Body of pancreas (tissue), 4 donors: ENCODE results near the gene TPM1. TPM values are rescaled to one million over a fixed set of nuclear protein-coding genes. Genes with fewer than 3 reads are reported as not detected.

Experiments
- ATAC-seq: fragments of 150-250 bp; one replicate; pipeline ENCODE4 v1.9.1; 2016
- DNase-seq, 4 donors: peaks; one replicate each; pipeline ENCODE4 v3.0.0-alpha.2; 2019
- H3K27ac ChIP-seq, 4 donors: fragments of 200-600 bp; sonication (generic); 1 replicate in 3 of 4; 2 replicates in 1 of 4; pipeline versions ENCODE4 v1.5.1 to v1.6.1; 2016 to 2019; ENCODE audit warnings: mild to moderate bottlenecking in 1 of 4, mixed read lengths in 1 of 4, moderate library complexity in 1 of 4
- H3K27me3 ChIP-seq, 2 donors: fragments of 200-600 bp; sonication (generic); one replicate each; pipeline ENCODE4 v1.6.0; 2016; ENCODE audit warnings: mild to moderate bottlenecking in 1 of 2
- H3K36me3 ChIP-seq, 2 donors: fragments of 200-600 bp; sonication (generic); replicated peaks in 1 of 2; 2 replicates each; pipeline ENCODE4 v1.5.1; 2016; ENCODE audit warnings: low read depth in 2 of 2; ENCODE audit not compliant: insufficient read depth in 1 of 2
- H3K4me1 ChIP-seq: fragments of 200-600 bp; sonication (generic); one replicate; pipeline ENCODE4 v1.6.0; 2016
- H3K4me3 ChIP-seq, 2 donors: fragments of 200-600 bp; sonication (generic); 1 replicate in 1 of 2; 2 replicates in 1 of 2; pipeline ENCODE4 v1.5.1; 2016 to 2019
- H3K9me3 ChIP-seq, 3 donors: fragments of 200-600 bp; sonication (generic); 1 replicate in 2 of 3; 2 replicates in 1 of 3; pipeline ENCODE4 v1.5.1; 2016
- POLR2A ChIP-seq, 3 donors: fragments of 450-650 bp; IDR thresholded peaks; one replicate each; pipeline ENCODE4 v1.6.1; 2016; ENCODE audit warnings: antibody characterized with exemption in 3 of 3, mild to moderate bottlenecking in 2 of 3
- WGBS, 2 donors: methylation state at CpG; one replicate each; pipeline ENCODE4 v1.1.5; 2017; 5-methylcytosine and 5-hydroxymethylcytosine counted together
- intact Hi-C: fragments of 100-400 bp; cut with DNase I; formaldehyde crosslinking; loops from one replicate; pipeline ENCODE4 v1.15.1; 2023
- total RNA-seq, 2 donors: library from RNA; depleted of rRNA; stranded (reverse); fragments of >200 nt; gene quantifications; one replicate each; pipeline ENCODE4 v1.1.0, GENCODE V29; 2016
- TF ChIP-seq, protein P1 (sequence below), 7 experiments: fragments of 450-650 bp in 4 of 7; fragments of 200-600 bp in 3 of 7; sonication (generic) in 3 of 7; IDR thresholded peaks; one replicate each; pipeline ENCODE4 v1.5.1; 2016 to 2019; ENCODE audit warnings: antibody characterized with exemption in 7 of 7

TPM1 gene
- total RNA-seq, 2 donors from 2014 or later = 417 to 435 TPM

GRCh38 chr15:63061975-63062374 is 19.4 kb downstream of the TPM1 start:
- no peaks in the 10 kb centered on the region for H3K4me1 ChIP-seq
- TF ChIP-seq, protein P1, sequence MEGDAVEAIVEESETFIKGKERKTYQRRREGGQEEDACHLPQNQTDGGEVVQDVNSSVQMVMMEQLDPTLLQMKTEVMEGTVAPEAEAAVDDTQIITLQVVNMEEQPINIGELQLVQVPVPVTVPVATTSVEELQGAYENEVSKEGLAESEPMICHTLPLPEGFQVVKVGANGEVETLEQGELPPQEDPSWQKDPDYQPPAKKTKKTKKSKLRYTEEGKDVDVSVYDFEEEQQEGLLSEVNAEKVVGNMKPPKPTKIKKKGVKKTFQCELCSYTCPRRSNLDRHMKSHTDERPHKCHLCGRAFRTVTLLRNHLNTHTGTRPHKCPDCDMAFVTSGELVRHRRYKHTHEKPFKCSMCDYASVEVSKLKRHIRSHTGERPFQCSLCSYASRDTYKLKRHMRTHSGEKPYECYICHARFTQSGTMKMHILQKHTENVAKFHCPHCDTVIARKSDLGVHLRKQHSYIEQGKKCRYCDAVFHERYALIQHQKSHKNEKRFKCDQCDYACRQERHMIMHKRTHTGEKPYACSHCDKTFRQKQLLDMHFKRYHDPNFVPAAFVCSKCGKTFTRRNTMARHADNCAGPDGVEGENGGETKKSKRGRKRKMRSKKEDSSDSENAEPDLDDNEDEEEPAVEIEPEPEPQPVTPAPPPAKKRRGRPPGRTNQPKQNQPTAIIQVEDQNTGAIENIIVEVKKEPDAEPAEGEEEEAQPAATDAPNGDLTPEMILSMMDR (IDR thresholded peaks at IDR 0.05) = no peak
- TF ChIP-seq POLR2A (IDR thresholded peaks at IDR 0.05) = no peak
- ATAC-seq = no peak
- H3K27ac ChIP-seq = no peak overlapping the region
- H3K36me3 ChIP-seq = peaks cover 19 to 55% of the 10 kb centered on the region in 2 donors
- no peaks in the 10 kb centered on the region for H3K27me3 ChIP-seq
- H3K9me3 ChIP-seq = no peaks in the 10 kb centered on the region
- WGBS, 2 donors = 80 to 84% methylated on average over 4 of the region's 4 CpGs
- intact Hi-C loops = no loop called here
- no peak for DNase-seq
- H3K4me3 ChIP-seq = no peak overlapping the region

DNA sequence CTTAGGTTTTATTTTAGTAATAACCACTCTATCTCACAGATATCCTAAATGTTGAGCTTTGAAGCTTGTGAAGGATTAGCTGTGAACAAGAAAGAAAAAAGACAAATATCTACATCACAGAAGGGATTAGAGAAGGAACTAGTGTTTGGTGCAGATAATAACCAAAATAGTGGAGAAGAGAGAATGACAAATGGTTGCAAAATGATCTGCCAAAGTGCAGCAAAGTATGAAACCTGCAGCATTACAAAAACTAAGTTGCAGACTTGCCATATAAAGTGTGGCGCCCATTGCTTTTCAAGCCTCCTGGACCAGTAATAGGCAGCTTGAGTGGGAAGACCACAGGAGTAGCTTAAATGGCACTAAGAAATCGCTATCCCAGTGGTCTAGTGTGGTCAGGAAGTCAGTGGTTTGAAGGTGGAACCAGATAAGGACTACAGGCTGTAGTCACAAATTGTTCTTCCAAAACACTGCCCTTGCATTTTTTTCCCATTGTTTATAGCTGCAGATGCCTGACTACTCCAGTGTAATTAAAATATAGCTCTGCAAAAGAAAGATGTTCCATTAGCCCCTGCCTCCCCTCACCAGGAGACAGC is 20.7 kb downstream of the TPM1 start:
- WGBS, 2 donors = 76 to 97% methylated on average over 2 of the region's 2 CpGs
- H3K4me1 ChIP-seq = no peaks in the 10 kb centered on the region
- intact Hi-C loops = no loop called here
- H3K27ac ChIP-seq = no peak overlapping the region
- no peak overlapping the region for H3K4me3 ChIP-seq
- H3K27me3 ChIP-seq = no peaks in the 10 kb centered on the region
- peaks cover 8 to 46% of the 10 kb centered on the region in 2 donors for H3K36me3 ChIP-seq
- DNase-seq (no peak), ATAC-seq (no peak)
- TF ChIP-seq POLR2A (IDR thresholded peaks at IDR 0.05) = no peak
- H3K9me3 ChIP-seq = no peaks in the 10 kb centered on the region

GRCh38 chr15:63063877-63064409 is 21.4 kb downstream of the TPM1 start:
- 88% methylated on average over 13 of the region's 13 CpGs for WGBS, 2 donors
- H3K4me3 ChIP-seq = no peak overlapping the region
- ATAC-seq = no peak
- intact Hi-C loops = no loop called here
- H3K27me3 ChIP-seq = no peaks in the 10 kb centered on the region
- no peaks in the 10 kb centered on the region for H3K4me1 ChIP-seq
- TF ChIP-seq, protein P1 (IDR thresholded peaks at IDR 0.05) = no peak
- TF ChIP-seq POLR2A (IDR thresholded peaks at IDR 0.05) = no peak
- H3K27ac ChIP-seq = no peak overlapping the region
- no peaks in the 10 kb centered on the region for H3K9me3 ChIP-seq
- peaks cover 7 to 39% of the 10 kb centered on the region in 2 donors for H3K36me3 ChIP-seq
- DNase-seq = no peak

DNA sequence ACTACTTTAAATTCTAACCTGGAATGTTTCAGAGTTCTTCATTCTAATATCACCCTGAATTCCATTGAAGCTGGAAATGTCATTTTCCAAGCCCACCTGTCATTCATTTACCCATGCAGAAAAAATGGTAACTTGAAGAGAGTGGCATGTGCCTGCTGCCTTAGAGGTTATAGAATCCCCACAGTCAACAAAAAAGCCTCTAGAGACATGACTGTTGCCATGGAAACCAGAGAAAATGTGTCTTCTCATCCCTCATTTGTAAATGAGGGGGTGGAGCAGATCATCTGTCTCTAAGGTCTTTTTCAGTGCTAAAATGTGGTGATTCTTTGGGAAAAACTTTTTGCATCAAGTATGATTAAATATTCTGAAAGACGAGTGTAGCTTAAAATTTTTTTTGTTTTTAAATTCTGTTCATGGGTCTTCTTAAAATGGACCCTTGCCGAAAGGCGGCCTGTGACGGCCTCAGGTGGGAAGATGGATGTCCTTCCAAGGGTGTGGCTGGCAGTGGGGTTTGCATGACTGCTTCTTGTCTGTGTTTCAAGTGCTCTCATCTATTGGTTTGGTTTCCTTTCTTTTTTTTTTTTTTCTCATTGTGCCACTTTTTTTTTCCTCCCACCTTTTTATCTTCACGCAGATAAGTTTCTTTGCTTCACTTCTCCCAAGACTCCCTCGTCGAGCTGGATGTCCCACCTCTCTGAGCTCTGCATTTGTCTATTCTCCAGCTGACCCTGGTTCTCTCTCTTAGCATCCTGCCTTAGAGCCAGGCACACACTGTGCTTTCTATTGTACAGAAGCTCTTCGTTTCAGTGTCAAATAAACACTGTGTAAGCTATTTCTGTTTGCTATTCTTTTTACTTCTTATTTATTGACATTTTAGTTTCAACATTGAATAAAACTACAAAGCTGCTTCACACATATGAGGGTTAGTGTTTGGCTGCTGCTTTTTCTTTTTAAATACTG is 23.0 kb downstream of the TPM1 start:
- intact Hi-C loops = no loop called here
- peaks cover 7 to 30% of the 10 kb centered on the region in 2 donors for H3K36me3 ChIP-seq
- ATAC-seq = no peak
- H3K27ac ChIP-seq = no peak overlapping the region
- no peak for DNase-seq
- H3K4me3 ChIP-seq = no peak overlapping the region
- no peaks in the 10 kb centered on the region for H3K27me3 ChIP-seq
- 73 to 76% methylated on average over 8 of the region's 8 CpGs for WGBS, 2 donors
- no peaks in the 10 kb centered on the region for H3K9me3 ChIP-seq
- no peaks in the 10 kb centered on the region for H3K4me1 ChIP-seq
- TF ChIP-seq POLR2A (IDR thresholded peaks at IDR 0.05) = no peak
- TF ChIP-seq, protein P1 (IDR thresholded peaks at IDR 0.05) = no peak

GRCh38 chr15:63066272-63066671 is 23.7 kb downstream of the TPM1 start:
- intact Hi-C loops = no loop called here
- peaks cover 4 to 27% of the 10 kb centered on the region in 2 donors for H3K36me3 ChIP-seq
- DNase-seq = no peak
- TF ChIP-seq, protein P1 (IDR thresholded peaks at IDR 0.05) = no peak
- TF ChIP-seq POLR2A (IDR thresholded peaks at IDR 0.05) = peak in 1 of 3 donors; percentile 10
- H3K4me3 ChIP-seq = no peak overlapping the region
- no peaks in the 10 kb centered on the region for H3K27me3 ChIP-seq
- WGBS, 2 donors = 83 to 90% methylated on average over 3 of the region's 3 CpGs
- no peaks in the 10 kb centered on the region for H3K9me3 ChIP-seq
- H3K4me1 ChIP-seq = no peaks in the 10 kb centered on the region
- no peak for ATAC-seq
- H3K27ac ChIP-seq = no peak overlapping the region
